ENCODE measurements around the gene EFS. TPM values are rescaled to one million over a fixed set of nuclear protein-coding genes. Genes with fewer than 3 reads are reported as not detected.
"Not testable (repeated sequence)": the region's sequence is repeated elsewhere in the genome, so short reads cannot be mapped to it uniquely, and the experiment has no call there.

EFS gene
- total RNA-seq, 1 experiment from 2014 or later, result not detected

DNA sequence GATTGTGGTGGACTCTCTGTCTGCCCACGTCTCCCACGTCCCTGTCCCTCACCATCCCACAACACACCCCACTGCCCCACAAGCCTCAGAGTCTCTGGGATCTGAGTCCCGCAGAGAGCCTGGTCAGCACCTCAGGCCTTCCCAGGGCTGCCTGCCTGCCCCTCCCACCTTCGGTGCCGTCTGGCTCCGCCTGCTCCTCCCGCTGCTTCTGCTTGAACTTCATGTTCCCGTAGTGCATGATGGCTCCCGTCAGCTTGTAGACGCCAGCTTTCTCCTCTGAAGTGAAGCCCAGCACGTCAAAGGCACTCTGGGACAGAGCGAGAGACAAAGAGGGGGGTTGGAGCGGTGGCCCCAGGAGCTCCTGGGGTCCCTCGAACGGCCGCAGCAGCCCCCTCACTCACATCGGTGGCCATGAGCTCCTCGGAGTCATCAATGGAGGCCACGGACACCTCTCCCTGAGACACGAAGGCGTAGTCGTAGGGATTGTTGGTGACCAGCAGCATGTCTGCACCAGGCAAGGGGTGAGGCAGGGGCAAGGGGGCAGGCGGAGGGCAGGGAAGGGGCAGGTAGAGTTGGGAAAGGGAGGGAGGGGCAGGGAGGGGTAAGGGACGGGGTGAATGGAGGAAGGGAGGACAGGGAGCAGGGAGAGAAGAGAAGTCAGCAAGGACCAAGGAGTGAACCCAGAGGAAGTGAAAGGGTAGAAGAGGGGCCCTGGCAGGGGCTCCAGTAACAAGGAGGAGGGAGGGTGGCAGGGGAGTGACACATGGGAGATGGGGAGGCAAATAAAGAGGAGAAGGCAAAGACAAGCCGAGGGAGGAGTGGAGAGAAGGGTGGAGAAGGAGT is 37.5 kb upstream of the EFS start:
- DNase-seq (ENCODE audit: unreplicated experiment), result no peak
- Mint-ChIP-seq H3K27me3 (ENCODE audit: insufficient read depth, unreplicated experiment) (peaks cover 61% of the 10 kb centered on the region), H3K4me3 (ENCODE audit: unreplicated experiment) (no peak overlapping the region), H3K27ac (ENCODE audit: low read depth, unreplicated experiment) (no peak overlapping the region), H3K4me1 (ENCODE audit: insufficient read depth, unreplicated experiment) (no peaks in the 10 kb centered on the region), H3K9me3 (ENCODE audit: unreplicated experiment) (no peaks in the 10 kb centered on the region), H3K36me3 (ENCODE audit: insufficient read depth, unreplicated experiment) (peaks cover 6% of the 10 kb centered on the region)
- ChIA-PET POLR2A (interaction anchor here (0.6 kb wide), 1 partner anchor 175 kb away, joined by 3 read pairs; no protein-coding TSS in a partner anchor), CTCF (interaction anchor here (0.6 kb wide), 1 partner anchor 955 kb away, joined by 3 read pairs; no protein-coding TSS in a partner anchor)
- TF ChIP-seq, protein P1, sequence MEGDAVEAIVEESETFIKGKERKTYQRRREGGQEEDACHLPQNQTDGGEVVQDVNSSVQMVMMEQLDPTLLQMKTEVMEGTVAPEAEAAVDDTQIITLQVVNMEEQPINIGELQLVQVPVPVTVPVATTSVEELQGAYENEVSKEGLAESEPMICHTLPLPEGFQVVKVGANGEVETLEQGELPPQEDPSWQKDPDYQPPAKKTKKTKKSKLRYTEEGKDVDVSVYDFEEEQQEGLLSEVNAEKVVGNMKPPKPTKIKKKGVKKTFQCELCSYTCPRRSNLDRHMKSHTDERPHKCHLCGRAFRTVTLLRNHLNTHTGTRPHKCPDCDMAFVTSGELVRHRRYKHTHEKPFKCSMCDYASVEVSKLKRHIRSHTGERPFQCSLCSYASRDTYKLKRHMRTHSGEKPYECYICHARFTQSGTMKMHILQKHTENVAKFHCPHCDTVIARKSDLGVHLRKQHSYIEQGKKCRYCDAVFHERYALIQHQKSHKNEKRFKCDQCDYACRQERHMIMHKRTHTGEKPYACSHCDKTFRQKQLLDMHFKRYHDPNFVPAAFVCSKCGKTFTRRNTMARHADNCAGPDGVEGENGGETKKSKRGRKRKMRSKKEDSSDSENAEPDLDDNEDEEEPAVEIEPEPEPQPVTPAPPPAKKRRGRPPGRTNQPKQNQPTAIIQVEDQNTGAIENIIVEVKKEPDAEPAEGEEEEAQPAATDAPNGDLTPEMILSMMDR (IDR thresholded peaks at IDR 0.05; ENCODE audit: unreplicated experiment), result no peak
- no TSS peak for BruUV-seq (replicated peaks)
- intact Hi-C loops (cut with micrococcal nuclease), result no loop called here

- H3K27me3 Mint-ChIP-seq (ENCODE audit: insufficient read depth, unreplicated experiment), result peaks cover 49% of the 10 kb centered on the region
- no peaks in the 10 kb centered on the region for H3K9me3 Mint-ChIP-seq (ENCODE audit: unreplicated experiment)
- no peaks in the 10 kb centered on the region for H3K4me1 Mint-ChIP-seq (ENCODE audit: insufficient read depth, unreplicated experiment)
- H3K27ac Mint-ChIP-seq (ENCODE audit: low read depth, unreplicated experiment), result no peak overlapping the region
- BruUV-seq (replicated peaks), result no TSS peak
- no peak overlapping the region for H3K4me3 Mint-ChIP-seq (ENCODE audit: unreplicated experiment)
- CTCF ChIA-PET, result no interaction called here
- POLR2A ChIA-PET, result no interaction called here
- intact Hi-C loops (cut with micrococcal nuclease), result no loop called here
- TF ChIP-seq, protein P1 (IDR thresholded peaks at IDR 0.05; ENCODE audit: unreplicated experiment), result no peak
- H3K36me3 Mint-ChIP-seq (ENCODE audit: insufficient read depth, unreplicated experiment), result peaks cover 6% of the 10 kb centered on the region
- no peak for DNase-seq (ENCODE audit: unreplicated experiment)
Measured at GRCh38 chr14:23401291-23401690, 36.3 kb upstream of the EFS start.

DNA sequence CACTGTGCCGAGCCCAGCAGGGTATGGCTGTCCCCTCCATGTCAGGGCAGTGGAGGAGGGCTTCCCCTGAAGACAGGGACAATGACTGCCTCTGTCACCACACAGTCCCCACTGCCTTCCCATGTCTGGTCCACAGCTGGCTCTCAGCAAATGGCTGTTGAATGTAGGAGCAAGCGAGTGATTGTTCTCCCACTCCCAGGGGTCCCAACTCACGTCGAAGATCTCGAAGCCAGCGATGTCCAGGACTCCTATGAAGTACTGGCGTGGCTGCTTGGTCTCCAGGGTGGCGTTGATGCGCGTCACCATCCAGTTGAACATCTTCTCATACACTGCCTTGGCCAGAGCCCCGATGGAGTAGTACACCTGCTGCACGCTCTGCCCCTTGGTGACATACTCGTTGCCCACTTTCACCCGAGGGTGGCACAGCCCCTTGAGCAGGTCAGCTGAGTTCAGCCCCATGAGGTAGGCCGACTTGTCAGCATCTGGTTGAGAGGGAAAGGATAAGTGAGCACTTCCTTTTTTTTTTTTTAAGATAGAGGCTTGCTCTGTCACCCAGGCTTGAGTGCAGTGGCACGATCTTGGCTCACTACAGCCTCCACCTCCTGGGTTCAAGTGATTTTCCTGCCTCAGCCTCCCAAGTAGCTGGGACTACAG is 35.7 kb upstream of the EFS start:
- H3K4me1 Mint-ChIP-seq (ENCODE audit: insufficient read depth, unreplicated experiment); DNase-seq (ENCODE audit: unreplicated experiment); CTCF ChIA-PET; H3K9me3 Mint-ChIP-seq (ENCODE audit: unreplicated experiment); BruUV-seq (replicated peaks); intact Hi-C loops (cut with micrococcal nuclease); H3K36me3 Mint-ChIP-seq (ENCODE audit: insufficient read depth, unreplicated experiment); H3K27ac Mint-ChIP-seq (ENCODE audit: low read depth, unreplicated experiment); POLR2A ChIA-PET; H3K4me3 Mint-ChIP-seq (ENCODE audit: unreplicated experiment): not testable (repeated sequence)
- H3K27me3 Mint-ChIP-seq (ENCODE audit: insufficient read depth, unreplicated experiment), result peaks cover 42% of the 10 kb centered on the region

DNA sequence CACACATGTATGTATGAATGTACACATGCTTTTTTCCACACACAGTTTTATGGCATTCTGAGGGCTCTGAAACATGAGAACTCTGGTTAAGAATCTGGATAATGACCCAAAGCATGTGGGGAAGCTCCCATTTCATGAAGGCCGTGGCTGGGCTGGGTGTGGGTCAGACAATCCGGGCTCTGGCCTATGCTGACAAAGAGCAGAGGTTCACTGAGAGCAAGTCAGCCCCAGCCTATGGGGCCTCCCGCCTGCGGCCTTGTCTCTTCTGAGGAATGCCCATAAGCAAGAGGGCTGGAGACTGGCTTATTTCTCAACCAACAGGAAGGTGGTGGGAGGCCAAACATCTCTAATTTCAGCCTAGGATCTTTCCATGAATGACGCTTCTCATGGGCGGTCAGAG is 34.6 kb upstream of the EFS start:
- no peak overlapping the region for H3K27ac Mint-ChIP-seq (ENCODE audit: low read depth, unreplicated experiment)
- peaks cover 42% of the 10 kb centered on the region for H3K27me3 Mint-ChIP-seq (ENCODE audit: insufficient read depth, unreplicated experiment)
- no peaks in the 10 kb centered on the region for H3K4me1 Mint-ChIP-seq (ENCODE audit: insufficient read depth, unreplicated experiment)

More for the DNA sequence above, 34.6 kb upstream of the EFS start:
- intact Hi-C loops (cut with micrococcal nuclease), result no loop called here
- no peak overlapping the region for H3K4me3 Mint-ChIP-seq (ENCODE audit: unreplicated experiment)
- DNase-seq (ENCODE audit: unreplicated experiment), result no peak
- no peaks in the 10 kb centered on the region for H3K9me3 Mint-ChIP-seq (ENCODE audit: unreplicated experiment)
- ChIA-PET POLR2A (no interaction called here), CTCF (no interaction called here)
- peaks cover 6% of the 10 kb centered on the region for H3K36me3 Mint-ChIP-seq (ENCODE audit: insufficient read depth, unreplicated experiment)
- TF ChIP-seq, protein P1 (IDR thresholded peaks at IDR 0.05; ENCODE audit: unreplicated experiment), result no peak
- BruUV-seq (replicated peaks), result no TSS peak
